ENCODE data around the gene EEIG1. TPM values are rescaled to one million over a fixed set of nuclear protein-coding genes. Genes with fewer than 3 reads are reported as not detected.

EEIG1 gene
- total and polyA plus RNA-seq, 9 of the 15 experiments (the other 6 are each of a cell fraction or from before 2014, with no cell fraction given) = 0.17 to 16.7 (median 3.6) TPM

DNA sequence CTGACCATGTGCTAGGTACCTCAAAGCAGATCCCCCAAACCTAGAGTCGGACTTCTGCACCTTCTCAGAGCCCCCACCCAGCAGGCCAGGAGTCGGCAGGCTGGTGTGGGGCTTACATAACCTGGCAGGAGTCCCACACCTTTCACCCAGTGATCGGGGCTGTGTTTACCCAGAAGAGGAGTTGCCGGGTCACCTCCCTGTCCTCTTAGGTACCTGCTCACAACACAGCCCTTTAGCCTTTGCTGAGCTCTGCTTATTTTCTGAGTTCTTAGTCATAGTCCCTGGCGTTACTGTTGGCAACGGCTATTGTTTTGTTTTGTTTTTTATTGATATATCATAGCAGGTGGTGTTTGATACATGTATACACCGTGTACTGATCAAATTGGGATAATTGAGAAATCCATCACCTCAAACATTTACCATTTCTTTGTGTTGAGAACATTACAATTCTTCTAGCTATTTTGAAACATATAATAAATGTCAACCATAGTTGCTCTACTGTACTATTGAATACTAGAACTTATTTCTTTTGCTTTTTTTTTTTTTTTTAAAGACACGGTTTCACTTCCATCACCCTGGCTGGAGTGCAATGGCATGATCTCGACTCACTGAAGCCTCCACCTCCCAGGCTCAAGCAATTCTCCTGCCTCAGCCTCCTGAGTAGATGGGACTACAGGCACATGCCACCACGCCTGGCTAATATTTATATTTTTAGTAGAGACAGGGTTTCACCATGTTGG, 10.4 kb upstream of the EEIG1 start:
- no peaks in the 10 kb centered on the region for H3K36me3 ChIP-seq (ENCODE audit: control insufficient read depth, insufficient read depth, low read length)
- in situ Hi-C loops (cut with MboI) (no loop called here), intact Hi-C loops (cut with micrococcal nuclease) (no loop called here)
- peaks cover 9 to 10% of the 10 kb centered on the region in 2 experiments; a peak in 3 of 5 replicates for H3K4me1 ChIP-seq (replicated peaks in 1 of 2; ENCODE audit: control insufficient read depth in 2 of 2, insufficient read depth in 2 of 2, low read length in 2 of 2)
- peak overlapping the region in 1 of 2 experiments; percentile 80; a peak in 1 of 4 replicates for H3K9ac ChIP-seq (ENCODE audit: insufficient read depth in 1 of 2, low read depth in 2 of 2, low read length in 2 of 2)
- H3K4me2 ChIP-seq (ENCODE audit: insufficient read depth, low read length) = no peak overlapping the region
- no peak overlapping the region for H3K4me3 ChIP-seq
- no peaks in the 10 kb centered on the region for H3K9me1 ChIP-seq (ENCODE audit: control insufficient read depth, insufficient read depth, low read length)
- TF ChIP-seq, protein P1, sequence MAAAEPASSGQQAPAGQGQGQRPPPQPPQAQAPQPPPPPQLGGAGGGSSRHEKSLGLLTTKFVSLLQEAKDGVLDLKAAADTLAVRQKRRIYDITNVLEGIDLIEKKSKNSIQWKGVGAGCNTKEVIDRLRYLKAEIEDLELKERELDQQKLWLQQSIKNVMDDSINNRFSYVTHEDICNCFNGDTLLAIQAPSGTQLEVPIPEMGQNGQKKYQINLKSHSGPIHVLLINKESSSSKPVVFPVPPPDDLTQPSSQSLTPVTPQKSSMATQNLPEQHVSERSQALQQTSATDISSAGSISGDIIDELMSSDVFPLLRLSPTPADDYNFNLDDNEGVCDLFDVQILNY (CRISPR knock-in tag; IDR thresholded peaks at IDR 0.05) = no peak
- TF ChIP-seq NFIC (IDR thresholded peaks at IDR 0.05) = 0 out of 2 replicates have a peak, but pooled peaks have one; percentile 16
- H4K20me1 ChIP-seq (replicated peaks; ENCODE audit: control insufficient read depth, insufficient read depth, low read length) = no peaks in the 10 kb centered on the region
- H3K27ac ChIP-seq (ENCODE audit: extremely low read depth, low read depth, low read length) = no peak overlapping the region
- no TSS peak for BruUV-seq (replicated peaks)
- FAIRE-seq = no peak
- ChIA-PET CTCF (ENCODE audit: low intra/inter-chr PET ratio) (no interaction called here), POLR2A (interaction anchor here (0.7 to 1.8 kb wide), 5 partner anchors 10 to 276 kb away, joined by 3 to 15 read pairs (median 3); partner anchors contain the start of genes EEIG1 and PTRH1)
- ATAC-seq = peak; percentile 65
- no peaks in the 10 kb centered on the region for H3K79me2 ChIP-seq (ENCODE audit: control insufficient read depth, insufficient read depth, low read length)
- no peaks in the 10 kb centered on the region for H3K27me3 ChIP-seq (ENCODE audit: control insufficient read depth in 2 of 2, insufficient read depth in 2 of 2, low read length in 2 of 2)
- DNase-seq (ENCODE audit: extremely low read depth in 1 of 4, low spot score in 3 of 4) = no peak
- H3K9me3 ChIP-seq (replicated peaks; ENCODE audit: control insufficient read depth, insufficient read depth, low read depth, low read length) = no peaks in the 10 kb centered on the region
- 23% methylated on average over 9 of the region's 10 CpGs for WGBS (ENCODE audit: insufficient coverage, low coverage, missing lambda C conversion rate)
- H2AFZ ChIP-seq (ENCODE audit: low read depth, low read length) = peak overlapping the region; percentile 87

DNA sequence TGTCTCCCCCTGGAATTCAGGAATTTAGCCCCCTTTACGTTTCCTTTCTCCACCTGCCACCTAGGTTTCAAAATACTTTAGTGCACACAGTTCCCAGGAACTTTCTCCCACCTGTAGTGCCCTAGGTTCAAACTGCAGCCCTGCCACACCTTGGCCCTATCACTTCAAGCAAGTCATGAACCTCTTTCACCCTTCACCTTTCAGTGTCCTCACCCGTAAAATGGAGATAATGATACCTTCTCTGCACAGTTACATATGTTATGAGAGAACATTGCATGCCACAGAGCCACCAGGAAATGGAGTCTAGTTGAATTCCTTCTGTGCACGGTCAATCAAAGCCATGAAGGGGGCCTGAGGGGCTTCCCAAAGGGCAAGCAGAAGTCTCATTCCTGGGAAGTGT, 9.8 kb upstream of the EEIG1 start:
- no peak for TF ChIP-seq MEF2A (IDR thresholded peaks at IDR 0.05; ENCODE audit: control insufficient read depth, low read depth, low read length)
- TF ChIP-seq ZFPM2 (CRISPR knock-in tag; IDR thresholded peaks at IDR 0.05) = no peak
- TF ChIP-seq, protein P2, sequence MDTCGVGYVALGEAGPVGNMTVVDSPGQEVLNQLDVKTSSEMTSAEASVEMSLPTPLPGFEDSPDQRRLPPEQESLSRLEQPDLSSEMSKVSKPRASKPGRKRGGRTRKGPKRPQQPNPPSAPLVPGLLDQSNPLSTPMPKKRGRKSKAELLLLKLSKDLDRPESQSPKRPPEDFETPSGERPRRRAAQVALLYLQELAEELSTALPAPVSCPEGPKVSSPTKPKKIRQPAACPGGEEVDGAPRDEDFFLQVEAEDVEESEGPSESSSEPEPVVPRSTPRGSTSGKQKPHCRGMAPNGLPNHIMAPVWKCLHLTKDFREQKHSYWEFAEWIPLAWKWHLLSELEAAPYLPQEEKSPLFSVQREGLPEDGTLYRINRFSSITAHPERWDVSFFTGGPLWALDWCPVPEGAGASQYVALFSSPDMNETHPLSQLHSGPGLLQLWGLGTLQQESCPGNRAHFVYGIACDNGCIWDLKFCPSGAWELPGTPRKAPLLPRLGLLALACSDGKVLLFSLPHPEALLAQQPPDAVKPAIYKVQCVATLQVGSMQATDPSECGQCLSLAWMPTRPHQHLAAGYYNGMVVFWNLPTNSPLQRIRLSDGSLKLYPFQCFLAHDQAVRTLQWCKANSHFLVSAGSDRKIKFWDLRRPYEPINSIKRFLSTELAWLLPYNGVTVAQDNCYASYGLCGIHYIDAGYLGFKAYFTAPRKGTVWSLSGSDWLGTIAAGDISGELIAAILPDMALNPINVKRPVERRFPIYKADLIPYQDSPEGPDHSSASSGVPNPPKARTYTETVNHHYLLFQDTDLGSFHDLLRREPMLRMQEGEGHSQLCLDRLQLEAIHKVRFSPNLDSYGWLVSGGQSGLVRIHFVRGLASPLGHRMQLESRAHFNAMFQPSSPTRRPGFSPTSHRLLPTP (IDR thresholded peaks at IDR 0.05; ENCODE audit: borderline replicate concordance, extremely low read depth, insufficient read length) = no peak
- TF ChIP-seq, protein P3, sequence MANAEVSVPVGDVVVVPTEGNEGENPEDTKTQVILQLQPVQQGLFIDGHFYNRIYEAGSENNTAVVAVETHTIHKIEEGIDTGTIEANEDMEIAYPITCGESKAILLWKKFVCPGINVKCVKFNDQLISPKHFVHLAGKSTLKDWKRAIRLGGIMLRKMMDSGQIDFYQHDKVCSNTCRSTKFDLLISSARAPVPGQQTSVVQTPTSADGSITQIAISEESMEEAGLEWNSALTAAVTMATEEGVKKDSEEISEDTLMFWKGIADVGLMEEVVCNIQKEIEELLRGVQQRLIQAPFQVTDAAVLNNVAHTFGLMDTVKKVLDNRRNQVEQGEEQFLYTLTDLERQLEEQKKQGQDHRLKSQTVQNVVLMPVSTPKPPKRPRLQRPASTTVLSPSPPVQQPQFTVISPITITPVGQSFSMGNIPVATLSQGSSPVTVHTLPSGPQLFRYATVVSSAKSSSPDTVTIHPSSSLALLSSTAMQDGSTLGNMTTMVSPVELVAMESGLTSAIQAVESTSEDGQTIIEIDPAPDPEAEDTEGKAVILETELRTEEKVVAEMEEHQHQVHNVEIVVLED (CRISPR knock-in tag; IDR thresholded peaks at IDR 0.05) = no peak
- no peak for FAIRE-seq
- H3K9me3 ChIP-seq (replicated peaks; ENCODE audit: control insufficient read depth, insufficient read depth, low read depth, low read length) = no peaks in the 10 kb centered on the region
- H3K27ac ChIP-seq (ENCODE audit: extremely low read depth, low read depth, low read length) = no peak overlapping the region
- ChIA-PET CTCF (ENCODE audit: low intra/inter-chr PET ratio) (no interaction called here), POLR2A (interaction anchor here (0.9 to 1.8 kb wide), 4 partner anchors 9 to 88 kb away, joined by 3 to 15 read pairs (median 4); partner anchors contain the start of gene EEIG1)
- H2AFZ ChIP-seq (ENCODE audit: low read depth, low read length) = peak overlapping the region; percentile 87
- no peak; the same call in 2 of the 3 replicates for ATAC-seq
- no peaks in the 10 kb centered on the region for H4K20me1 ChIP-seq (replicated peaks; ENCODE audit: control insufficient read depth, insufficient read depth, low read length)
- H3K36me3 ChIP-seq (ENCODE audit: control insufficient read depth, insufficient read depth, low read length) = no peaks in the 10 kb centered on the region
- no peak for DNase-seq (ENCODE audit: extremely low read depth in 1 of 4, low spot score in 3 of 4)
- no peaks in the 10 kb centered on the region for H3K79me2 ChIP-seq (ENCODE audit: control insufficient read depth, insufficient read depth, low read length)
- BruUV-seq (replicated peaks) = no TSS peak
- H3K4me2 ChIP-seq (ENCODE audit: insufficient read depth, low read length) = no peak overlapping the region
- in situ Hi-C loops (cut with MboI) = no loop called here
- WGBS (ENCODE audit: insufficient coverage, low coverage, missing lambda C conversion rate) = 34% methylated on average over 3 of the region's 3 CpGs
- peak overlapping the region in 1 of 2 experiments; percentile 80; a peak in 1 of 4 replicates for H3K9ac ChIP-seq (ENCODE audit: insufficient read depth in 1 of 2, low read depth in 2 of 2, low read length in 2 of 2)
- no peaks in the 10 kb centered on the region for H3K27me3 ChIP-seq (ENCODE audit: control insufficient read depth in 2 of 2, insufficient read depth in 2 of 2, low read length in 2 of 2)
- intact Hi-C loops (cut with micrococcal nuclease) = no loop called here
- H3K4me3 ChIP-seq = no peak overlapping the region
- peaks cover 9 to 10% of the 10 kb centered on the region in 2 experiments; a peak in 3 of 5 replicates for H3K4me1 ChIP-seq (replicated peaks in 1 of 2; ENCODE audit: control insufficient read depth in 2 of 2, insufficient read depth in 2 of 2, low read length in 2 of 2)
- no peaks in the 10 kb centered on the region for H3K9me1 ChIP-seq (ENCODE audit: control insufficient read depth, insufficient read depth, low read length)

Data from K562 (cell line).